Measurements from ENCODE around the gene FAM200B. TPM values are rescaled to one million over a fixed set of nuclear protein-coding genes. Genes with fewer than 3 reads are reported as not detected.
A peak's percentile ranks its signal among the peaks of the same experiment; 100 is the strongest.
"Not testable (repeated sequence)": the region's sequence is repeated elsewhere in the genome, so short reads cannot be mapped to it uniquely, and the experiment has no call there.

FAM200B gene
- total RNA-seq, 6 experiments from 2014 or later, result 26.0 to 36.2 (median 34.3) TPM

GRCh38 chr4:15719506-15719905 lies 37.9 kb downstream of the FAM200B start:
- no peaks in the 10 kb centered on the region for H3K36me3 Mint-ChIP-seq (ENCODE audit: low read depth)
- no peak overlapping the region for H3K27ac Mint-ChIP-seq
- H3K4me3 Mint-ChIP-seq, result no peak overlapping the region
- TF ChIP-seq CTCF (IDR thresholded peaks at IDR 0.05), result no peak
- no peak for DNase-seq
- peaks cover 60% of the 10 kb centered on the region for H3K4me1 Mint-ChIP-seq (ENCODE audit: low read depth)
- no peaks in the 10 kb centered on the region for H3K9me3 Mint-ChIP-seq
- no peaks in the 10 kb centered on the region; the same call in 1 of the 2 replicates for H3K27me3 Mint-ChIP-seq (ENCODE audit: insufficient read depth)

- Mint-ChIP-seq H3K36me3 (ENCODE audit: low read depth) (no peaks in the 10 kb centered on the region), H3K4me1 (ENCODE audit: low read depth) (peaks cover 49% of the 10 kb centered on the region), H3K4me3 (no peak overlapping the region), H3K27me3 (ENCODE audit: insufficient read depth) (no peaks in the 10 kb centered on the region; the same call in 1 of the 2 replicates), H3K9me3 (no peaks in the 10 kb centered on the region), H3K27ac (no peak overlapping the region)
- no peak for TF ChIP-seq CTCF (IDR thresholded peaks at IDR 0.05)
- DNase-seq, result no peak
Observed at GRCh38 chr4:15720851-15721250, 39.2 kb downstream of the FAM200B start.

- no peaks in the 10 kb centered on the region for H3K9me3 Mint-ChIP-seq
- no peak for TF ChIP-seq CTCF (IDR thresholded peaks at IDR 0.05)
Observed at GRCh38 chr4:15725608-15726007, 44.0 kb downstream of the FAM200B start.

GRCh38 chr4:15729910-15730533 lies 48.4 kb downstream of the FAM200B start:
- no peak overlapping the region for H3K4me3 Mint-ChIP-seq
- H3K9me3 Mint-ChIP-seq, result 0 out of 2 replicates have a peak, but pooled peaks cover 4% of the 10 kb centered on the region
- no peaks in the 10 kb centered on the region for H3K36me3 Mint-ChIP-seq (ENCODE audit: low read depth)
- no peak overlapping the region for H3K27ac Mint-ChIP-seq
- TF ChIP-seq CTCF (IDR thresholded peaks at IDR 0.05), result peak; percentile 97
- no peaks in the 10 kb centered on the region for H3K4me1 Mint-ChIP-seq (ENCODE audit: low read depth)
- H3K27me3 Mint-ChIP-seq (ENCODE audit: insufficient read depth), result peaks cover 5% of the 10 kb centered on the region
- peak; percentile 45 for DNase-seq

More at GRCh38 chr4:15725608-15726007, 44.0 kb downstream of the FAM200B start:
- H3K4me1 Mint-ChIP-seq (ENCODE audit: low read depth), result peaks cover 12% of the 10 kb centered on the region; the same call in 1 of the 2 replicates
- no peaks in the 10 kb centered on the region for H3K36me3 Mint-ChIP-seq (ENCODE audit: low read depth)
- no peak overlapping the region for H3K27ac Mint-ChIP-seq
- DNase-seq, result no peak
- H3K27me3 Mint-ChIP-seq (ENCODE audit: insufficient read depth), result no peaks in the 10 kb centered on the region
- no peak overlapping the region for H3K4me3 Mint-ChIP-seq

- H3K4me3 Mint-ChIP-seq; H3K9me3 Mint-ChIP-seq; H3K27ac Mint-ChIP-seq; H3K4me1 Mint-ChIP-seq (ENCODE audit: low read depth); H3K36me3 Mint-ChIP-seq (ENCODE audit: low read depth); DNase-seq: not testable (repeated sequence)
- H3K27me3 Mint-ChIP-seq (ENCODE audit: insufficient read depth), result peaks cover 19% of the 10 kb centered on the region
Observed at GRCh38 chr4:15733061-15733460, 51.4 kb downstream of the FAM200B start.

DNA sequence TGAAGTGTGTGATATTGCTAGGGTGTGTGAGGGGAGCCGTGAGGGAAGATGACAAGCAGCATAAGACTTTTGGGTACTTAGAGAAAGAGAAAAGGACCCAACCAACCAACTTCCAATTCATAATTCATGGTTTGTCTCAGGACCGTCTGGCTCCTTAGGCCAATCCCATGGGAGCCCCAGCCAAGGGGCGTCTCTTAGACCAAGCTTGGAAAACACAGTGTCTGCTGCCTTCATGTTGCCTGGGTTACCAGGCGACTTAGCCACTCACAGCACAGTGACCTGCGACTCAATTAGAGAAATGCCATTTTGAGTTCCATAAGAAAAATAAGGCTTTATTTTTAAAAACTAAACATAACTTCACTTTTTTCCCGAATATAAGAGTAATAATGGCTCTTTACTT lies 53.9 kb downstream of the FAM200B start:
- TF ChIP-seq CTCF (IDR thresholded peaks at IDR 0.05), result no peak
- 0 out of 2 replicates have a peak, but pooled peaks cover 4% of the 10 kb centered on the region for H3K9me3 Mint-ChIP-seq

More for the DNA sequence above, 53.9 kb downstream of the FAM200B start:
- Mint-ChIP-seq H3K27ac (no peak overlapping the region), H3K27me3 (ENCODE audit: insufficient read depth) (peaks cover 21% of the 10 kb centered on the region), H3K4me3 (no peak overlapping the region), H3K36me3 (ENCODE audit: low read depth) (no peaks in the 10 kb centered on the region), H3K4me1 (ENCODE audit: low read depth) (peaks cover 9% of the 10 kb centered on the region)
- no peak for DNase-seq
